ENCODE data around the gene RPS29.

Gene RPS29

GRCh38 chr14:49559979-49560768 lies 26.0 kb downstream of the RPS29 start:
- in situ Hi-C loops (cut with HindIII; ENCODE audit: low pct_ligation_motif_present, low pct_unique_long_range_greater_than_20kb, low sequenced_read_pairs) = no loop called here
- no peak for DNase-seq

GRCh38 chr14:49553892-49554291 lies 32.3 kb downstream of the RPS29 start:
- DNase-seq = no peak
- in situ Hi-C loops (cut with HindIII; ENCODE audit: low pct_ligation_motif_present, low pct_unique_long_range_greater_than_20kb, low sequenced_read_pairs) = no loop called here

- in situ Hi-C loops (cut with HindIII; ENCODE audit: low pct_ligation_motif_present, low pct_unique_long_range_greater_than_20kb, low sequenced_read_pairs) = no loop called here
- no peak for DNase-seq
Observed at GRCh38 chr14:49553106-49553505, 33.1 kb downstream of the RPS29 start.

GRCh38 chr14:49551569-49551968 lies 34.6 kb downstream of the RPS29 start:
- in situ Hi-C loops (cut with HindIII; ENCODE audit: low pct_ligation_motif_present, low pct_unique_long_range_greater_than_20kb, low sequenced_read_pairs) = no loop called here
- no peak for DNase-seq

GRCh38 chr14:49550286-49551184 lies 35.6 kb downstream of the RPS29 start:
- DNase-seq = peak; percentile 62
- in situ Hi-C loops (cut with HindIII; ENCODE audit: low pct_ligation_motif_present, low pct_unique_long_range_greater_than_20kb, low sequenced_read_pairs) = no loop called here

- in situ Hi-C loops (cut with HindIII; ENCODE audit: low pct_ligation_motif_present, low pct_unique_long_range_greater_than_20kb, low sequenced_read_pairs) = no loop called here
- DNase-seq = peak; percentile 79
Observed at GRCh38 chr14:49549881-49550280, 36.3 kb downstream of the RPS29 start.

GRCh38 chr14:49549446-49549845 lies 36.7 kb downstream of the RPS29 start:
- in situ Hi-C loops (cut with HindIII; ENCODE audit: low pct_ligation_motif_present, low pct_unique_long_range_greater_than_20kb, low sequenced_read_pairs) = no loop called here

GRCh38 chr14:49546766-49547165 lies 39.4 kb downstream of the RPS29 start:
- in situ Hi-C loops (cut with HindIII; ENCODE audit: low pct_ligation_motif_present, low pct_unique_long_range_greater_than_20kb, low sequenced_read_pairs) = no loop called here
- DNase-seq = no peak

More at GRCh38 chr14:49549446-49549845, 36.7 kb downstream of the RPS29 start:
- DNase-seq = no peak

- in situ Hi-C loops (cut with HindIII; ENCODE audit: low pct_ligation_motif_present, low pct_unique_long_range_greater_than_20kb, low sequenced_read_pairs) = no loop called here
Observed at GRCh38 chr14:49545716-49546115, 40.5 kb downstream of the RPS29 start.

GRCh38 chr14:49545071-49545470 lies 41.1 kb downstream of the RPS29 start:
- DNase-seq = no peak
- in situ Hi-C loops (cut with HindIII; ENCODE audit: low pct_ligation_motif_present, low pct_unique_long_range_greater_than_20kb, low sequenced_read_pairs) = no loop called here

More at GRCh38 chr14:49545716-49546115, 40.5 kb downstream of the RPS29 start:
- DNase-seq = no peak

GRCh38 chr14:49541049-49541448 lies 45.1 kb downstream of the RPS29 start:
- in situ Hi-C loops (cut with HindIII; ENCODE audit: low pct_ligation_motif_present, low pct_unique_long_range_greater_than_20kb, low sequenced_read_pairs) = no loop called here
- no peak for DNase-seq

GRCh38 chr14:49538852-49539251 lies 47.3 kb downstream of the RPS29 start:
- in situ Hi-C loops (cut with HindIII; ENCODE audit: low pct_ligation_motif_present, low pct_unique_long_range_greater_than_20kb, low sequenced_read_pairs) = no loop called here
- DNase-seq = no peak

Data from ACHN (cell line).